ENCODE results near the gene IRF2BP2. TPM values are rescaled to one million over a fixed set of nuclear protein-coding genes. Genes with fewer than 3 reads are reported as not detected.

The IRF2BP2 gene
- total RNA-seq, 2 donors from 2014 or later, result 131 to 243 TPM

DNA sequence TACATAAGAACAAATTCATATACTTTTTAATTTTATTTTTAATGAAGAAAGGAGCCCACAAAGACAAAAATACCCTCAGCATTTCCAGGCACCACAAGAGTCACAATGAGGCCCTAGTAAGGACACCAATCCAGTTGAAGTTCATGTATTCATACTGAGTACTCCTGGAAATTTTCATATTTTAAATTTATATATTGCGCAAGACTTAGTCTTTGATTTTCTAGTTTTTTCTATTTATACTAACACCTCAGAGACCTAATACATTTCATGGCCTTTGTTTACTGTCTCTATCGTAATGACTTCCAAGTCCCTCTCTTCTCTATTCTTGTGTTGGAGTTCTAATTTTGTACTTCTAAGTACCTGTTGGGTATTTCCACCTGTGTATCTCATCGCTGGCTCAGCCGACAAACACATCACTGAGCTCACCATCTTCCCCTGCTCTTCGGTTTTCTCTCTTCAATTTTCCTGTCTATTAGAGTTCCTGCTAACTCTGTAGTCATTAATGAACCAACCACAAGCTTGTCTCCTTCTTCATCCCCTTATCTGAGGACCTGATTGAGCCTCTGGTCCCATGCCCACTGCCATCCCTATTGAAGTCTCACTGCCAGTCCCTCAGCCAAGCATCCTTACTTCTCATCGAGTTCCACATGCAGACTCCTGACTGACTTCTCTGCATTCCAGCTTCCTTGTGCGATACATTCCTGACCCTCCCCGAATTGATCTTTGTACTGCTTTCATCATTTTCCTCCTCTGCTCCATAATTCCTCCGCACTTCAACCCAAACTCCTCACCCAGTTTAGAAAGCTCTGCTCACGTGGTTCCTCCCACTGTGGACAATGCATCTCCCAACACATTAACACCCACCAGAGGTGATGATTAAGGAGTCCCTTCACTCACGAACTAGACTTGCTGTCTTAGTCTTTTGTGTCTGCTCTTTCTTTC lies 17.3 kb upstream of the IRF2BP2 start:
- peaks cover 5 to 10% of the 10 kb centered on the region in 2 donors for H3K27me3 Mint-ChIP-seq
- peak overlapping the region in 1 of 2 donors; percentile 14 for H3K27ac Mint-ChIP-seq
- no peak for DNase-seq (ENCODE audit: low spot score)
- H3K9me3 Mint-ChIP-seq, result no peaks in the 10 kb centered on the region
- no peak for ATAC-seq
- peaks cover 4% of the 10 kb centered on the region for H3K36me3 Mint-ChIP-seq
- H3K4me1 Mint-ChIP-seq (ENCODE audit: low read depth in 2 of 2), result peaks cover 8 to 22% of the 10 kb centered on the region in 2 donors
- no peak overlapping the region for H3K4me3 Mint-ChIP-seq

DNA sequence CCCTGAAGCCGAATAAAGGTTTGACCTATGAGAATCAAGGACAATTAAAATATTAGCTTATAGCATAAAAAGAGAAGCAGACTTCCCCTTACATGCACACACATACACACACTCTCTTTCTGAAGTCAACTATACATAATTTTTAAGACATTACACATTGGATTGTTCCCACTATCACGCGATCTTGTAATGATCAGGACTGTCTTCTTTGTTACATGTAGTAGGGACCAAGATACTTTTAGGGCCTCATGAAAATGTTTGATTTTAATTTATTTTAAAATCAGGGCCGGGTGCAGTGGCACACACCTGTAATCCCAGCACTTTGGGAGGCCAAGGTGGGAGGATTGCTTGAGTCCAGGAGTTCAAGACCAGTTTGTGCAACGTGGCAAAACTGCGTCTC lies 16.4 kb upstream of the IRF2BP2 start:
- no peaks in the 10 kb centered on the region for H3K9me3 Mint-ChIP-seq
- no peak for ATAC-seq
- peaks cover 5 to 10% of the 10 kb centered on the region in 2 donors for H3K27me3 Mint-ChIP-seq
- DNase-seq (ENCODE audit: low spot score), result no peak
- H3K4me1 Mint-ChIP-seq (ENCODE audit: low read depth in 2 of 2), result peaks cover 8 to 24% of the 10 kb centered on the region in 2 donors
- no peak overlapping the region for H3K4me3 Mint-ChIP-seq
- no peak overlapping the region for H3K27ac Mint-ChIP-seq
- peaks cover 4% of the 10 kb centered on the region for H3K36me3 Mint-ChIP-seq

DNA sequence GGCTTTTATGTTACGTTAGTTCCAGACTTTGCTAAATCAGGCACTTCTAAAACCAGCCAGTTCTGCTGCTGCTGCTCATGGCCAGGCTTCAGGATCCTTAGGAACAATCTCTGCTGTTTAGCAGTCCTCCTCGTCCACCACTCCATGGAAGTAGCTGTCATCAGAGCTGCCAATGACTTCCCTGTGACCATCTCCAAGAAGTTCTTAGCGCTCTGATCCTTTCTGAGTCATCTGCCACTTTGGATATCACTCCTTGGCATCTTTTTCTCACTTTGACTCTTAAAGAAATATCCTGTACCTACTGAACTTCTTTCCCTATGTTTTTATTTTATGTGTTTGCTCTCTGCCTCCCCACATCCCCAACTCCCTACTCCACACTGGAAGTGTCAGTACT lies 14.7 kb upstream of the IRF2BP2 start:
- no peak overlapping the region for H3K4me3 Mint-ChIP-seq
- H3K4me1 Mint-ChIP-seq (ENCODE audit: low read depth in 2 of 2), result peaks cover 8 to 25% of the 10 kb centered on the region in 2 donors
- H3K36me3 Mint-ChIP-seq, result no peaks in the 10 kb centered on the region
- H3K27ac Mint-ChIP-seq, result no peak overlapping the region
- peaks cover 5 to 10% of the 10 kb centered on the region in 2 donors for H3K27me3 Mint-ChIP-seq
- ATAC-seq (no peak), DNase-seq (ENCODE audit: low spot score) (no peak)
- H3K9me3 Mint-ChIP-seq, result no peaks in the 10 kb centered on the region

DNA sequence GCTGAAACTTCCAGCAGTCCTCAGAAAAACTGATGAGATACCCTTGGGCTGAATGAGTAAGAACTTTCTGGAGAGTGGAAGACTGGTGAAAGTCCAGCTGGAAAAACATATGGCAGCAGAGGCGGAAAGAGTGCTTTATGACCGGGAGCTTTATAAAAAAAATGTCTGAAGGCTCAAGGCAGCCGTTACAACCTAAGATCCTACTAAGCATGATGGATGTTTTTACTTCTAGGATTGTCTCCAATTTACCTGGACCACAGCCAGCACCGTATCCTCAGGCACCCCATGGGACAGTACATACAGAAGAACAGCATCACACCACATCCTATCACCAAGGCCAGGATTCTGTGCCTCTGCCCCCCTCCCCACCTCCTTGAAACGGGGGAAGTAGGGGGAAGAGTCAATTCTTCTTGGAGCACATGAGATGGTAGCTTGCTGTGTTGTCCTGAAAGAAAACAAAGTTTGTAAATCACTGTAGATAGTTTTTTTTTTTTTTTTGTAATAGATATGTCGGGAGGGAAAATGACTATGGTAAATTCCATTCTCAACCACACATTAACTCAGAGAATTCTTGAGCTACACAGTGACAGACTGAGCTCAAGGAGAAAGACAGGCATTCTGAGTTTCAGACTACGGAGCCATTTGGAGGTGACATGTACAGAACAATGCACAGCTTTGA lies 11.8 kb upstream of the IRF2BP2 start:
- H3K4me3 Mint-ChIP-seq, result no peak overlapping the region
- no peak for ATAC-seq
- DNase-seq (ENCODE audit: low spot score), result no peak
- no peak overlapping the region for H3K27ac Mint-ChIP-seq
- H3K9me3 Mint-ChIP-seq, result no peaks in the 10 kb centered on the region
- no peaks in the 10 kb centered on the region for H3K36me3 Mint-ChIP-seq
- peaks cover 0 to 23% of the 10 kb centered on the region in 2 donors for H3K4me1 Mint-ChIP-seq (ENCODE audit: low read depth in 2 of 2)
- H3K27me3 Mint-ChIP-seq, result no peaks in the 10 kb centered on the region

DNA sequence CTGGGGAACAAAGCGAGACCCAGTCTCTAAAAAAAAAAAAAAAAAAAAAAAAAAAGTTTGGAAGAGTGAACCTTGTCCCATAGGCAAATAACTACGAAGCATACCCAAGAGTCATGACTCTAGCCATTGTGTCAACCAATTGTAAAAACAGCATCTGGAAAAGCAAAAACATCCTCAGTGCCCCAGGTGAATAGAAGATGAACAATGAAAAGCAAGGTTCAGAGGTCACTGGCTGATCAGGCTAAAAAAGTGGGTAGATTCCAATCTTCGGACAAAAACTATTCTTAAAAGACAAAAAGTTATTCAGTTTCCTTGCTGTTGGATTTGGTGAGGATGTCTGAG lies 11.1 kb upstream of the IRF2BP2 start:
- H3K36me3 Mint-ChIP-seq, result no peaks in the 10 kb centered on the region
- H3K27ac Mint-ChIP-seq, result no peak overlapping the region
- H3K9me3 Mint-ChIP-seq, result no peaks in the 10 kb centered on the region
- DNase-seq (ENCODE audit: low spot score) (no peak), ATAC-seq (no peak)
- no peaks in the 10 kb centered on the region for H3K27me3 Mint-ChIP-seq
- H3K4me3 Mint-ChIP-seq, result no peak overlapping the region
- peaks cover 0 to 25% of the 10 kb centered on the region in 2 donors for H3K4me1 Mint-ChIP-seq (ENCODE audit: low read depth in 2 of 2)

DNA sequence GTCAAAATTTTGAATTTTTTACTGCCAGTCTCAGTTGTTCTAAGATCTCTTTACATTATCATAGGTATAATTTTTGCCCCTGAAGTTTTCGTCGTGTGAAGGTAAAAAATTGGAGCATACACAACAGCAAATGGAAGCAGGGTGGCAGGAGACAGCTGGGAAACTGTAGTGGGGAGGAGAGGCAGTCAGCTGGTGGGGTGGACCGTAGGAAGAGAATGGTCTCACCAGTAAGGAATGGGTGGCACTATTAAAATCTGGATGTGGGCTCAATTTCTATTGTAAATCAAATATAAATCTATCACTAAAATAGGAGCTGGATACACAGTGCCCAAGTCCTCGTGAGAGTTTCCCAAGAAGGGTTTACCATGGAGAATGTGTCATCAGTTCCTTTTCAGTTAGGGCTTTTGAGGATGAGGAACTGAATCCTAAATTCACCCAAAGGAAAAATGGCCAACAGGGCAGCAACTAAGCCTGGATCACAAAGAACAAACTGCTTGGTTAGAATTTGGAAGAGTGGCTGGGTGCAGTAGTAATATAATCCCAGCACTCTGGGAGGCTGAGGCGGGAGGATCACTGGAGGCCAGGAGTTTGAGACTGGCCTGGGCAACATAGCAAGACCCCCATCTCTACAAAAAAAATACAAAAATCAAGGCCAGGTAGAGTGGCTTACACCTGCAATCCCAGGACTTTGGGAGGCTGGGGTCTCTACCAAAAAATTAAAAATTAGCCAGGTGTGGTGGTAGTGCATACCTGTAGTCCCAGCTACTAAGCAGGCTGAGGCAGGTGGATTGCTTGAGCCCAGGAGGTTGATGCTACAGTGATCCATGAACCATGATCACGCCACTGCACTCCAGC lies 10.5 kb upstream of the IRF2BP2 start:
- no peaks in the 10 kb centered on the region for H3K36me3 Mint-ChIP-seq
- H3K27ac Mint-ChIP-seq, result peak overlapping the region in 1 of 2 donors; percentile 73
- H3K4me3 Mint-ChIP-seq, result no peak overlapping the region
- no peaks in the 10 kb centered on the region for H3K9me3 Mint-ChIP-seq
- DNase-seq (ENCODE audit: low spot score) (no peak), ATAC-seq (no peak)
- no peaks in the 10 kb centered on the region for H3K27me3 Mint-ChIP-seq
- peaks cover 0 to 25% of the 10 kb centered on the region in 2 donors for H3K4me1 Mint-ChIP-seq (ENCODE audit: low read depth in 2 of 2)

DNA sequence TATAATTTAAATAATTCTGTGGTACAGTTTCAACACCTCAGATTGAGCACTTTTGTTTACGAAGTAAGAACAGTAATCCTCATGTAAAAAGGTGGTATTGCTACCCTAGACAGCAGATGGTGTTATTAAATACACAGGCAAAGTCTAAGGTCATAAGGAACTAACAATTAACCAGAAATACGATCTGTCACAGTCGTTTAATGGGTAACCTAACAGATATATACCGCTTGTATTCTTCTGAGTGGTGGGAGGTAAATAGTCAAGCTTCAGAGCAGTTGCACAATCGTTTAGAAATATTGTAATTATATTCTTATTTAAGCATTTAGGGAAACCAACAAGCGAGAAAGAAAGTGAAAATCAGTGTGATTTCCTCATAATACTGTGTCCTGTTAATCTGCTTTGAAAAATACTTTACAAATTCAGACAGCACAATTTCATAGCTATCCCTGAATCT lies 9.8 kb upstream of the IRF2BP2 start:
- DNase-seq (ENCODE audit: low spot score), result no peak
- Mint-ChIP-seq H3K9me3 (no peaks in the 10 kb centered on the region), H3K27me3 (no peaks in the 10 kb centered on the region), H3K4me1 (ENCODE audit: low read depth in 2 of 2) (peaks cover 0 to 23% of the 10 kb centered on the region in 2 donors), H3K4me3 (no peak overlapping the region), H3K36me3 (no peaks in the 10 kb centered on the region), H3K27ac (peak overlapping the region in 1 of 2 donors; percentile 73)
- no peak for ATAC-seq

DNA sequence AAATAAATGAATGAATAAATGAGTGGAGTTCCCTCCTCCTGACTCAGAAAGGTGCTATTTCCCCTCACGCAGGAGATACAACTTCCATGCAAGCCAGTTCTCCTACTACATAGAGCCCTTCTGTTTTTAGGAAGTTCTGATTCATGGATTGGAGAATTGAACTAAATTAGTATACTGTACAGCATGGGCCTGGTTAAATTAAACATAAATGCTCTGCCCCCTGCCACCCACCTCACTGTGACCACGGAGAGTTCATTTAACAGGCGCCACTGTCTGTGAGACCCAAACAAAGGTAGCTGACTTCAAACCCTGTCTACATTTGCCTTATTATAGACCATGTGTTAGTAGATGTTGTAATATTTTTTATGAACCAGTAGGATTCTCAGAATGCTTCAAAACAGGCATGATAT lies 9.1 kb upstream of the IRF2BP2 start:
- H3K27ac Mint-ChIP-seq, result peak overlapping the region in 1 of 2 donors; percentile 21
- DNase-seq (ENCODE audit: low spot score) (no peak), ATAC-seq (no peak)
- H3K4me1 Mint-ChIP-seq (ENCODE audit: low read depth in 2 of 2), result peaks cover under 1 to 19% of the 10 kb centered on the region in 2 donors
- no peaks in the 10 kb centered on the region for H3K9me3 Mint-ChIP-seq
- no peak overlapping the region for H3K4me3 Mint-ChIP-seq
- no peaks in the 10 kb centered on the region for H3K36me3 Mint-ChIP-seq
- no peaks in the 10 kb centered on the region for H3K27me3 Mint-ChIP-seq

DNA sequence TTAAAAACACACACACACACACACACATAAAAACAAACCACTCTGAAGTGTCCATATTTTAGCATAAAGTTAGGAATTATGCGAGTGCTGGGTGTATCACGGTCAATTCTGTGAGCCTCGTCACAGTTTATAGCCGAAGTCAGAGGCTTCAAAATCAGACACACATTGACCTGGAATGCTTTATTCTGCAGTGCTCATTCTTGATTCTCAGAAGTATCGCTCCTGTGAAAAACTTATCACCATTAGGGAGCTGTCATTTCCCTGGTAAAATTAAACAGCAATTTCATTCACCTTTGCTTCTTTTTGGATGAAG lies 8.7 kb upstream of the IRF2BP2 start:
- ATAC-seq, result no peak
- Mint-ChIP-seq H3K9me3 (no peaks in the 10 kb centered on the region), H3K4me1 (ENCODE audit: low read depth in 2 of 2) (peaks cover 4 to 22% of the 10 kb centered on the region in 2 donors), H3K27ac (peak overlapping the region in 1 of 2 donors; percentile 21), H3K27me3 (no peaks in the 10 kb centered on the region), H3K4me3 (no peak overlapping the region), H3K36me3 (no peaks in the 10 kb centered on the region)
- DNase-seq (ENCODE audit: low spot score), result no peak

DNA sequence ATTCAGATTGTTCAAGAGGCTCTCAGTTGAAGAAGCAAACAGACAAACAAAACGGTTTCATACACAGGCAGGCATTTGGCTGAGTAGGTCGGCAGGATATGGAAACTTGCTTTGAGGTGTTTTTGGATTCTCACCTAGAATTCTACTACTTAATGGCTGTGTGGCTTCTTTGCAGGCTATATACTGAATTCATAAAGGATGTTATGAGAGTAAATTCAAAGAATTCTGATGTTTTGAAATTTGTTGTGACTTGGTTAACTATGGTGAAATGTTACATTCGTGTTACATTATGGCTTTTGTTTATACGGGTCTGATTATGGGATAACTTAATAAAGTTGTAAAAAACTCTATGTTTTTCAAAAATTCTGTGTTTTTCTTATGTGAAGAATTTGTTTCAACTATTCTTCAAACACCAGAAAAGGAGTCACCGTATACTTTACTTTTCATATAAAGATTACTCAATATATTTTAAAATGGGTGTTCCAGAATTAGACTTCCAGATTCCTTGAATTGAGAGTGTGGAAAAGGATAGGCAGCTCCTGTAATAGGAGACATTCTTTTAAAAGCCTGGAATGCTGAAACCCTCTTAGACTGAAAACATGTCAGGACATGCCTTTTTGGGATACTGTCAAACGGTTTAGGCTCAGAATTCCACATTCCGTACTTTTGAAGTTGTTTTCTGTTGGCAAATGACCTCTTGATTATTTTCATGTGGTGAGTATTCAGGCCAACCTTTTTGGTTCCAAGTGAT lies 8.2 kb upstream of the IRF2BP2 start:
- ATAC-seq (no peak), DNase-seq (ENCODE audit: low spot score) (no peak)
- H3K4me1 Mint-ChIP-seq (ENCODE audit: low read depth in 2 of 2), result peaks cover 7 to 28% of the 10 kb centered on the region in 2 donors
- H3K9me3 Mint-ChIP-seq, result no peaks in the 10 kb centered on the region
- no peak overlapping the region for H3K4me3 Mint-ChIP-seq
- no peaks in the 10 kb centered on the region for H3K36me3 Mint-ChIP-seq
- no peaks in the 10 kb centered on the region for H3K27me3 Mint-ChIP-seq
- H3K27ac Mint-ChIP-seq, result no peak overlapping the region

DNA sequence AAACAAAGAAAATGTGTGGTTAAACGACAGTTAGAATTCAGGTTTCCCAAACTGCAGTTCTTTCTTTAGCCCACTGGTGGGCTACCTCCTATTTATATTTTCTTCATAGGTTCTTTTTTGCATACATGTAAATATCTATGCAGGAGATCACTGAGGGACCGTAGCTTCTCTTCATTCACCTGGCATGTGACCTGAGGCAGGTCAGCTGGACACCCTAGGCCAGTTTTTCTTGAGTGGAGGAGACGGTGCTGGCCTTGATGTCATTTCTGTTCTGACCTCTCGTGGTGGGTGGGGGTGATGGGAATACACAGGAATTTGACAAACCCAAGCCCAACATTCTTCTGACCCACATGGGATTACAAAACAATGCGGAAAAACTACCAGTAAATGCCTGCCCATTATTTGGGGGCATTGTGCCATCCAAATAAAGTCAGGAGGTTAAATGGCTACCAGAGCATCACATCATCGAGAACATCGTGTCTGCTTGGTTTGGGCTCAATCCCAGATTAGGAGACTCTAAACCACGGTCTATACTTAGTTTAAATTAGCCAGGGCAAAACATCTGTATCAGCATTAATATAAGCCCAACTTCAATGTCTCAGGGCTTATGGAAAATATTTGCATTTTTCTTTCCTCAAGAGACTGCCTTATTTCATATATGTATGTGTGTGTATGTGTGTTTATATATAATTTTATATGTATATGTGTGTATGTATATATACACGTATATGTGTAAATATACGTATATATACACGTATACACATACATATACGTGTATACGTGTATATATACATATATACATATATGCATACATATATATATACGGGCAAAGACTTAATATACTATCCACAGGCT lies 7.4 kb upstream of the IRF2BP2 start:
- Mint-ChIP-seq H3K27ac (peak overlapping the region in 1 of 2 donors; percentile 45), H3K36me3 (no peaks in the 10 kb centered on the region), H3K9me3 (no peaks in the 10 kb centered on the region), H3K4me3 (no peak overlapping the region), H3K4me1 (ENCODE audit: low read depth in 2 of 2) (peaks cover 15 to 35% of the 10 kb centered on the region in 2 donors), H3K27me3 (no peaks in the 10 kb centered on the region)
- no peak for DNase-seq (ENCODE audit: low spot score)
- no peak for ATAC-seq

DNA sequence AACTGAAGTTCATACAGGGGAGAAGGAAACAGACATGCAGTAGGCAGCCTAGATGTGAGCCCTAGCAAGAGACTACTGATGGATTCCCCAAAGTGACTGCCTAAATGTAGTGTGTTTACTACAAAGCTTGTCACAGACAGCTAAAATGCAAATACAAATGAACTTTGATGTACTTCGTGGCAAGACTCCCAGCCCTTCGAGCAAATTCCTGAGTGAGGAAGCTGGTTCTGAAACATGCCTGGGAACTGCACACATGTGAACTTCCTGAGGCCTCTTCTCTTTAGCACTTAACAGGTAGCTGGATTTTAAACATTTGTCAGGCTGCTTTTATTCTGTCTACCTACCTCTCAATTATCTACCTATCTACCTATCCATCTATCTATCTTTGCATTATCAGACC lies 6.7 kb upstream of the IRF2BP2 start:
- Mint-ChIP-seq H3K4me1 (ENCODE audit: low read depth in 2 of 2) (peaks cover 22 to 42% of the 10 kb centered on the region in 2 donors), H3K36me3 (no peaks in the 10 kb centered on the region), H3K27ac (no peak overlapping the region), H3K27me3 (no peaks in the 10 kb centered on the region), H3K4me3 (no peak overlapping the region), H3K9me3 (no peaks in the 10 kb centered on the region)
- ATAC-seq, result no peak
- no peak for DNase-seq (ENCODE audit: low spot score)
